Measurements from ENCODE around the gene JMJD4. TPM values are rescaled to one million over a fixed set of nuclear protein-coding genes. Genes with fewer than 3 reads are reported as not detected.

The JMJD4 gene
- total RNA-seq, 1 donor = 26.8 TPM

- no peak overlapping the region for H3K4me3 ChIP-seq (ENCODE audit: low read depth, low read length)
- DNase-seq (ENCODE audit: low read depth) = no peak
- TF ChIP-seq CTCF (IDR thresholded peaks at IDR 0.05; ENCODE audit: insufficient read depth, low read length) = no peak
These were observed 15.0 kb upstream of the JMJD4 start for GRCh38 chr1:227749916-227750710.

GRCh38 chr1:227749225-227749624 is 14.1 kb upstream of the JMJD4 start:
- no peak for DNase-seq (ENCODE audit: low read depth)
- no peak for TF ChIP-seq CTCF (IDR thresholded peaks at IDR 0.05; ENCODE audit: insufficient read depth, low read length)

DNA sequence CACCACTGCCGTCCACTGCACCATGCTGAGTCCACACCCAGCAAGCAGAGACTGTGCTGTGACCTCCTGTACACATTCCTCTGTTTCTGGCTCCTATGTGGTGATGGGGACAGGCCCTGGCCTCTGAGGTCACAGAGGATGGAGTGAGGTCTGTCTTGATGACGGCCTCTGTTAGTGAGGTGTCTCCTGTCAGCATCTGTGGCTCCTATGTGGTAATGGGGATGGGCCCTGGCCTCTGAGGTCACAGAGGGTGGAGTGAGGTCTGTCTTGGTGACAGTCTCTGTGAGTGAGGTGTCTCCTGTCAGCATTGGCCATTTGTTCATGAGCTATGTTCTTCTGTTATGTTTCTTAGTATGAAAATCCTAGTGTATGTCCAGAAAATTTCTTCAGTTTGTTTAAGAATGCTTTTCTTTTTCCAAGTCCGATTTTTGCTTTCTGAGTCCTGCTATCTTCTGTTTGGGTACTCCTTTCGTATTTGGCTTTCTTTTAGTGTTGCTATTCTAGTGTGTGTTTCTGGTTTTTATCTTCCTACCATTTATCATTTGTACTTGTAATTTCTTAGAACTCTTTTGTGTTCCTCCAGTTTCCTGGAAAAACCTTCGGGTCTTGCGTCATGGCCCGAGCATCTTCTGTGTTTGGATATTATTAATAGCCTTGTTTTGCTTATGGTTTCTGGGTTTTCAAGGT is 13.5 kb upstream of the JMJD4 start:
- peak; percentile 78 for DNase-seq (ENCODE audit: low read depth)
- TF ChIP-seq CTCF (IDR thresholded peaks at IDR 0.05; ENCODE audit: insufficient read depth, low read length) = no peak
- H3K4me3 ChIP-seq (ENCODE audit: low read depth, low read length) = peak overlapping the region; percentile 18

More at GRCh38 chr1:227749225-227749624, 14.1 kb upstream of the JMJD4 start:
- no peak overlapping the region for H3K4me3 ChIP-seq (ENCODE audit: low read depth, low read length)

- no peak for TF ChIP-seq CTCF (IDR thresholded peaks at IDR 0.05; ENCODE audit: insufficient read depth, low read length)
- no peak for DNase-seq (ENCODE audit: low read depth)
- no peak overlapping the region for H3K4me3 ChIP-seq (ENCODE audit: low read depth, low read length)
These were observed 12.9 kb upstream of the JMJD4 start for GRCh38 chr1:227747948-227748495.

DNA sequence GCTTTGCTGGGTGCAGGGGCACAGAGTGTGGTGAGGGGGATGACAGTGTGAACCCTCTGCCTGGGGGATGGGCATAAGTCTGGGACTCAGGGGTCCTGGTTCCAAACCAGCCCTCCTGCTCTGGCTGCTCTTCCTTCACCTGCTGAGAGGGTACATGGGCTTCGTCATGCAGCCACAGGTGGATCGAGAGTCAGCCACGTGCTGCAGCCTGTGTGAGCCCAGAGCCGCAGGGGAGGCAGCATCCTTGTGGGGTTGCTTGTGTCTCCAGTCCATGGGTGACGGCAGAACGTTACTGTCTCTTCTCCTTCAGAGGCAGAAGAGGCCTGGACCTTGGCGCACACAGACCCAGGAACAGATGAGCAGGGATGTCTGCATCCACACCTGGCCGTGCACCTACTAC is 12.3 kb upstream of the JMJD4 start:
- no peak for DNase-seq (ENCODE audit: low read depth)
- no peak overlapping the region for H3K4me3 ChIP-seq (ENCODE audit: low read depth, low read length)
- TF ChIP-seq CTCF (IDR thresholded peaks at IDR 0.05; ENCODE audit: insufficient read depth, low read length) = no peak

- no peak overlapping the region for H3K4me3 ChIP-seq (ENCODE audit: low read depth, low read length)
- TF ChIP-seq CTCF (IDR thresholded peaks at IDR 0.05; ENCODE audit: insufficient read depth, low read length) = no peak
- DNase-seq (ENCODE audit: low read depth) = no peak
These were observed 11.6 kb upstream of the JMJD4 start for GRCh38 chr1:227746676-227747075.

All from fibroblast of the aortic adventitia (primary cell).